Measurements from ENCODE around the gene VASP.

Gene VASP

DNA sequence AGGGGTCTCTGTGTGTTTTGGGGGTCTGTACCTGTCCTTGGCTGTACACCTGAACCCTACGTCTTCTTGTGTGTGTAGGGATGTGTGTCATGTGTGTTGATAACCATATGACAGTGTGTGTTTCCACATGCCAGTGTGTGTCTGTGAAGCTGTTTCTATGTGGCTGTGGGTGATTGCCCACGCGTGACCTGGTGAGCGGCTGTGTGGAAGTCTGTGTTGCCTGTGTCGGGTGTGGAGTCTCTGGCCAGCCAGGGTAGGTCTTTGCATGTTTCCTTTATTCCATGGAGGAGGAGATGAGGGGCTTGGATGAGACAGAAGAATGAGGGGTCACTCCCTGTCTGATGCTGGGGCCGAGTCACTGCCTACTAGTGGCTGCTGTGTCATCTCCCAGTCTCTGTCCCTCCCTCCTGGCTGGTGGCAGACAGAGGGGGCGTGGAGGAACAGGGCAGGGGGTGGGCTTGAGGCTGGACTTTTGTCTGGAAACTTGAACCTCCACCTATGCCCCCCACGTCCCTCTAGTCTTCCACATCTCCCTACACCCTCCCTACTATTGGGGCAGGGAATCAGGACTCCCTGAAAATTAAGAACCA, 42.3 kb upstream of the VASP start:
- no peak overlapping the region for H3K4me3 ChIP-seq (replicated peaks; ENCODE audit: low read depth, low read length)
- no peak for DNase-seq (ENCODE audit: low read depth)
- TF ChIP-seq, protein P1, sequence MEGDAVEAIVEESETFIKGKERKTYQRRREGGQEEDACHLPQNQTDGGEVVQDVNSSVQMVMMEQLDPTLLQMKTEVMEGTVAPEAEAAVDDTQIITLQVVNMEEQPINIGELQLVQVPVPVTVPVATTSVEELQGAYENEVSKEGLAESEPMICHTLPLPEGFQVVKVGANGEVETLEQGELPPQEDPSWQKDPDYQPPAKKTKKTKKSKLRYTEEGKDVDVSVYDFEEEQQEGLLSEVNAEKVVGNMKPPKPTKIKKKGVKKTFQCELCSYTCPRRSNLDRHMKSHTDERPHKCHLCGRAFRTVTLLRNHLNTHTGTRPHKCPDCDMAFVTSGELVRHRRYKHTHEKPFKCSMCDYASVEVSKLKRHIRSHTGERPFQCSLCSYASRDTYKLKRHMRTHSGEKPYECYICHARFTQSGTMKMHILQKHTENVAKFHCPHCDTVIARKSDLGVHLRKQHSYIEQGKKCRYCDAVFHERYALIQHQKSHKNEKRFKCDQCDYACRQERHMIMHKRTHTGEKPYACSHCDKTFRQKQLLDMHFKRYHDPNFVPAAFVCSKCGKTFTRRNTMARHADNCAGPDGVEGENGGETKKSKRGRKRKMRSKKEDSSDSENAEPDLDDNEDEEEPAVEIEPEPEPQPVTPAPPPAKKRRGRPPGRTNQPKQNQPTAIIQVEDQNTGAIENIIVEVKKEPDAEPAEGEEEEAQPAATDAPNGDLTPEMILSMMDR (IDR thresholded peaks at IDR 0.05; ENCODE audit: low read length, missing control alignments) = no peak

DNA sequence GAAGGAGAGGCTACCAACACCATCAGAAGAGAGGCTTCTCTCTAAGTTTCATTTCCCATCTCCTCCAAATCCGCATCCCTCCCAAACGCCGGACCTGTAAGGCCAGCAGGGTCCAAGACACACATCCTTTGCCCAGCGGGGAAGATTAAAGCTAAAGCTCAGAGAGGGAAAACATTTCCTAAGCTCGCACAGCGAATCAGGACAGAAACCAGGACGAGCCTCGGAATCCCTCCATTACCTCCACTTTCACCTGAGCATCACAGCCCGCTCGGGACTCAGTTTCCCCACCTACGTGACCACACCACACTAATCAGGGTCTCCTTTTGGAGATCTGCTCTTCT, 40.2 kb upstream of the VASP start:
- no peak for DNase-seq (ENCODE audit: low read depth)
- TF ChIP-seq, protein P1 (IDR thresholded peaks at IDR 0.05; ENCODE audit: low read length, missing control alignments) = no peak
- peak overlapping the region; percentile 97 for H3K4me3 ChIP-seq (replicated peaks; ENCODE audit: low read depth, low read length)

DNA sequence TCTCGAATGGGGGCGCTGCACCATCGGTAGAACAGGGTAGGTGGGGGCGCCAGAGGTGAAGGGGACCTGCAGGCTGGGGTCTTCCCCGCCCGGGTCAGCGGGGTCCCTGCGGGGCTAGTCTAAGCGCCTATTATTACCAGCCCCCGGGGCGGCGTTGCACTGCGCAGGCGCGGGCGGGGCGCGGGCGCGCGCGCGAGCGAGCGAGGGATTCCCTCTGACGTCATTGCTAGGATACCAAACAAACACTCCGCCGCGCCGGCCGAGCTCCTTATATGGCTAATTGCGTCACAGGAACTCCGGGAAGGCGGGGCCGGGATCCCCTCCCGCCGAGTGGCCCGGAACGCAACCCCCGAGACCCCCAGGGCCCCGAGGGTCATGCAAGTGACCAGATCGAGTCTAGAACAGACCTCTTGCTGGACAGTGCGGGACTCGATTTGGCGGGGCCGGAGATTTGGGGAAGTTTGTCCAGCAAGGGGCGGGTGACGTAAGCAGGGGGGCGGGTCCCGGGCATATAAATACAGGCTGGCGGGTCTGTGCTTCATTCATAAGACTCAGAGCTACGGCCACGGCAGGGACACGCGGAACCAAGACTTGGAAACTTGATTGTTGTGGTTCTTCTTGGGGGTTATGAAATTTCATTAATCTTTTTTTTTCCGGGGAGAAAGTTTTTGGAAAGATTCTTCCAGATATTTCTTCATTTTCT, 39.7 kb upstream of the VASP start, which contains the start of gene FOSB:
Gene FOSB (plus strand): TSS at position 541 of the 703 bp plus-strand sequence. CDS start 591 bp downstream, outside the sequence.
- DNase-seq (ENCODE audit: low read depth) = peak; percentile 97
- TF ChIP-seq, protein P1 (IDR thresholded peaks at IDR 0.05; ENCODE audit: low read length, missing control alignments) = no peak

DNA sequence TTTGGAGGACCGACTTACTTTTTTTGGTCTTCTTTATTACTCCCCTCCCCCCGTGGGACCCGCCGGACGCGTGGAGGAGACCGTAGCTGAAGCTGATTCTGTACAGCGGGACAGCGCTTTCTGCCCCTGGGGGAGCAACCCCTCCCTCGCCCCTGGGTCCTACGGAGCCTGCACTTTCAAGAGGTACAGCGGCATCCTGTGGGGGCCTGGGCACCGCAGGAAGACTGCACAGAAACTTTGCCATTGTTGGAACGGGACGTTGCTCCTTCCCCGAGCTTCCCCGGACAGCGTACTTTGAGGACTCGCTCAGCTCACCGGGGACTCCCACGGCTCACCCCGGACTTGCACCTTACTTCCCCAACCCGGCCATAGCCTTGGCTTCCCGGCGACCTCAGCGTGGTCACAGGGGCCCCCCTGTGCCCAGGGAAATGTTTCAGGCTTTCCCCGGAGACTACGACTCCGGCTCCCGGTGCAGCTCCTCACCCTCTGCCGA, 39.1 kb upstream of the VASP start:
- TF ChIP-seq, protein P1 (IDR thresholded peaks at IDR 0.05; ENCODE audit: low read length, missing control alignments) = no peak
- peak overlapping the region; percentile 97 for H3K4me3 ChIP-seq (replicated peaks; ENCODE audit: low read depth, low read length)
- DNase-seq (ENCODE audit: low read depth) = no peak

More for the DNA sequence above, 39.7 kb upstream of the VASP start, which contains the start of gene FOSB:
- peak within 1 kb of the TSS; percentile 97 for H3K4me3 ChIP-seq (replicated peaks; ENCODE audit: low read depth, low read length)

GRCh38 chr19:45468803-45469131, 38.5 kb upstream of the VASP start:
- TF ChIP-seq, protein P1 (IDR thresholded peaks at IDR 0.05; ENCODE audit: low read length, missing control alignments) = no peak
- H3K4me3 ChIP-seq (replicated peaks; ENCODE audit: low read depth, low read length) = peak overlapping the region; percentile 97
- DNase-seq (ENCODE audit: low read depth) = no peak

- TF ChIP-seq, protein P1 (IDR thresholded peaks at IDR 0.05; ENCODE audit: low read length, missing control alignments) = no peak
- peak; percentile 94 for DNase-seq (ENCODE audit: low read depth)
- peak overlapping the region; percentile 97 for H3K4me3 ChIP-seq (replicated peaks; ENCODE audit: low read depth, low read length)
Measured at GRCh38 chr19:45469132-45469944, 37.9 kb upstream of the VASP start.
